CD8-positive, alpha-beta memory T cell (primary cell): ENCODE data around the gene RITA1. TPM values are rescaled to one million over a fixed set of nuclear protein-coding genes. Genes with fewer than 3 reads are reported as not detected.

Experiments
- CTCF ChIA-PET: fragments of 350-600 bp; sonication (Branson Sonifier 250); formaldehyde crosslinking; loops from one replicate; lab custom pipeline; 2021; ENCODE audit warnings: antibody characterized with exemption; lab: Charles Lee
- POLR2A ChIA-PET: fragments of 350-600 bp; sonication (Branson Sonifier 250); formaldehyde crosslinking; loops from one replicate; lab custom pipeline; 2021; ENCODE audit warnings: antibody characterized with exemption; lab: Charles Lee
- DNase-seq, 5 donors: peaks; one replicate each; pipeline versions ENCODE4 v3.0.0 to v3.0.0-alpha.2; 2020 to 2022; ENCODE audit warnings: mixed read lengths in 1 of 5
- H3K27ac ChIP-seq: one replicate; pipeline ENCODE4 v1.7.0; 2013; ENCODE audit warnings: low read depth, mild to moderate bottlenecking, low read length, moderate library complexity
- H3K27me3 ChIP-seq: 2 replicates; pipeline ENCODE4 v1.7.0; 2013; ENCODE audit warnings: low read length, mild to moderate bottlenecking; ENCODE audit not compliant: insufficient read depth, poor library complexity, severe bottlenecking
- H3K36me3 ChIP-seq: 2 replicates; pipeline ENCODE4 v1.7.0; 2013; ENCODE audit warnings: mild to moderate bottlenecking, low read length, moderate library complexity; ENCODE audit not compliant: insufficient read depth
- H3K4me1 ChIP-seq: 2 replicates; pipeline ENCODE4 v1.7.0; 2013; ENCODE audit warnings: mild to moderate bottlenecking, low read length, moderate library complexity; ENCODE audit not compliant: insufficient read depth
- H3K4me3 ChIP-seq: 2 replicates; pipeline ENCODE4 v1.7.0; 2013; ENCODE audit warnings: mild to moderate bottlenecking, low read length
- H3K9me3 ChIP-seq: 2 replicates; pipeline ENCODE4 v1.7.0; 2013; ENCODE audit warnings: mild to moderate bottlenecking, low read length
- H3K27ac Mint-ChIP-seq, 8 donors: one replicate each; pipeline ENCODE4 v1.8.0; 2020 to 2021; ENCODE audit warnings: mixed read lengths in 8 of 8, mild to moderate bottlenecking in 6 of 8, inconsistent platforms in 3 of 8, moderate library complexity in 3 of 8
- H3K27me3 Mint-ChIP-seq, 2 donors: one replicate each; pipeline ENCODE4 v1.8.0; 2020 to 2021; ENCODE audit warnings: mixed read lengths in 2 of 2, mild to moderate bottlenecking in 1 of 2, moderate library complexity in 1 of 2
- H3K36me3 Mint-ChIP-seq, 3 donors: one replicate each; pipeline ENCODE4 v1.8.0; 2020 to 2021; ENCODE audit warnings: mixed read lengths in 3 of 3, inconsistent platforms in 1 of 3, mild to moderate bottlenecking in 1 of 3
- H3K4me1 Mint-ChIP-seq, 3 donors: one replicate each; pipeline ENCODE4 v1.8.0; 2020 to 2021; ENCODE audit warnings: mixed read lengths in 3 of 3, inconsistent platforms in 1 of 3, mild to moderate bottlenecking in 1 of 3
- H3K4me3 Mint-ChIP-seq, 7 donors: one replicate each; pipeline ENCODE4 v1.8.0; 2020 to 2021; ENCODE audit warnings: mixed read lengths in 7 of 7, mild to moderate bottlenecking in 6 of 7, moderate library complexity in 4 of 7, inconsistent platforms in 2 of 7
- H3K9me3 Mint-ChIP-seq, 5 donors: one replicate each; pipeline ENCODE4 v1.8.0; 2020 to 2022; ENCODE audit warnings: mixed read lengths in 5 of 5, mild to moderate bottlenecking in 3 of 5, moderate library complexity in 2 of 5, inconsistent platforms in 1 of 5
- polyA plus RNA-seq: library from polyadenylated mRNA; unstranded; fragments of 300-500 nt; fragmentation: Illumina TruSeq; gene quantifications from one replicate; pipeline ENCODE4 v1.2.3, GENCODE V29; 2021
- total RNA-seq, 2 experiments: library from RNA; stranded (reverse); gene quantifications; one replicate each; pipeline ENCODE4 v1.2.3, GENCODE V29; 2021

The RITA1 gene
- total and polyA plus RNA-seq, 3 experiments from 2014 or later = 21.1 to 27.4 (median 22.5) TPM

DNA sequence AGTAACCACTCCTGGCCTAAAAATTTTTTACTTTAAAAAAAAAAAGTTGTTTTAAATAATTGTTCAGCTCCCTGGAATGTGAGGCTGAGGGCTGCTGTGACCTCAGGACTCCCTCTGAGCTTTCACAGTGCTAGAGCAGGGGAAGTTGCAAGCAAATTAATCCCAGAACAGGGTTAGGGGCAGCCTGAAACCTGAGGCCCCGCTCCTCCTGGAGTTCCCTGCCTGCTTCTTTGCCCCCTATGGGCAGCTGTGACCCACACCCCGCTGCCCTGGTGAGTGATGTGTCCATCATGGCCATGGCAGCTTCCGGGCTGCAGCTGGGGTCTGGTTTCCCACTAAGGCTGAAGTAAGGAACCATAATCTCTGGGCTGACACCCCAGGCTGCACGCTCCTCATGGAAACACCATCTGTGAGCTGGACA is 9.5 kb downstream of the RITA1 start:
- H3K4me3 Mint-ChIP-seq = no peak overlapping the region
- no peaks in the 10 kb centered on the region for H3K4me1 ChIP-seq
- DNase-seq = no peak
- peaks cover 10% of the 10 kb centered on the region for H3K36me3 ChIP-seq
- H3K4me3 ChIP-seq = no peak overlapping the region
- no peaks in the 10 kb centered on the region for H3K27me3 Mint-ChIP-seq
- H3K27ac ChIP-seq = no peak overlapping the region
- ChIA-PET CTCF (interaction anchor here (1.6 to 3.8 kb wide), 3 partner anchors 8 to 230 kb away, joined by 5 to 19 read pairs (median 9); partner anchors contain the start of genes DDX54 and RITA1), POLR2A (no interaction called here)
- H3K36me3 Mint-ChIP-seq = peaks cover 0 to 26% (median 3%) of the 10 kb centered on the region in 3 donors
- no peaks in the 10 kb centered on the region for H3K27me3 ChIP-seq
- no peak overlapping the region for H3K27ac Mint-ChIP-seq
- H3K4me1 Mint-ChIP-seq = no peaks in the 10 kb centered on the region
- no peaks in the 10 kb centered on the region for H3K9me3 ChIP-seq
- no peaks in the 10 kb centered on the region for H3K9me3 Mint-ChIP-seq

DNA sequence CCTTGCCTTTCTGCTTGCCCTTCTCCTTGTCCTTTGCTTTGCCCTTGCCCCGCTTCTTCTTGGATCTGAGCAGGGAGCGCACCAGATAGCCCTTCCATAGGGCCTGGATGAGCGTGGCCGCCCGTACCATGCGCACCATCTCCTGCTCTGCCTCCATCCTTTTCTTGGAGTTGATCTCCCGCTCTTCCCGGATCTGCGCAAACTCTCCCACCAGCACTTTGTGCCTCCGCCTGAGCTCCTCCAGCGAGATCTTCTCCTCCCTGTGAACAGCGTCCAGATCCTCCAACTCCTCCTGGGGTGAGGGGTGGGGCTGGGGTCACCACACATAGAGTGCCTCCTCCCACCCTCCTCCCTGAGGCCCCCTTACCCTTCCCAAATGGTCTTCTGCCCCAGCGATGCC is 10.1 kb downstream of the RITA1 start:
- ChIA-PET POLR2A (no interaction called here), CTCF (interaction anchor here (1.2 to 3.8 kb wide), 4 partner anchors 9 to 230 kb away, joined by 3 to 19 read pairs (median 7); partner anchors contain the start of genes DDX54 and RITA1)
- Histone ChIP-seq H3K27me3 (no peaks in the 10 kb centered on the region), H3K36me3 (peaks cover 10% of the 10 kb centered on the region), H3K27ac (no peak overlapping the region), H3K9me3 (no peaks in the 10 kb centered on the region), H3K4me3 (no peak overlapping the region), H3K4me1 (no peaks in the 10 kb centered on the region)
- Mint-ChIP-seq H3K4me3 (no peak overlapping the region), H3K4me1 (no peaks in the 10 kb centered on the region), H3K9me3 (no peaks in the 10 kb centered on the region), H3K36me3 (peaks cover 0 to 22% (median 3%) of the 10 kb centered on the region in 3 donors), H3K27ac (peak overlapping the region in 2 of 8 donors; percentile 9 to 43), H3K27me3 (no peaks in the 10 kb centered on the region)
- DNase-seq = no peak

DNA sequence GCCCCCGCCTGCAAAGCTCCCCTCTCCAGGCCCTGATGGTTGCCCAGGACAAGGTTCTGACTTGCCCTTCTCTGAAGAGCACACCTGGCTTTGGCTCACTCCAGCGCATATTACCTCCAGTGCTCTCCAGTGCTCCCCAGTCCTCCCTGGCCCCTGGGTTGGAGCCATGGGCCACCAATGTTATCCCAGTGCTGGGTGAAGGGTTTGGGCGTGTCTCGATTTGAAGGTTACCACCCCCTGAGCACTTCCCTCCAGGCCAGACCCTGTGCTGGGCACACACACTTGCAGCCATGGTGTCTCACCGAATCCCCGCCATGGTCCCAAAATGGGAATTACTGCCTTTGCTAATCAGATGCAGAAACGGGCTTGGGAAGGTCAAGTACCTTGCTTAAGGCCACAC is 11.1 kb downstream of the RITA1 start:
- Histone ChIP-seq H3K9me3 (no peaks in the 10 kb centered on the region), H3K27me3 (no peaks in the 10 kb centered on the region), H3K36me3 (peaks cover 9% of the 10 kb centered on the region), H3K4me1 (no peaks in the 10 kb centered on the region), H3K27ac (no peak overlapping the region), H3K4me3 (no peak overlapping the region)
- DNase-seq = no peak
- Mint-ChIP-seq H3K9me3 (no peaks in the 10 kb centered on the region), H3K4me3 (no peak overlapping the region), H3K27ac (no peak overlapping the region), H3K4me1 (no peaks in the 10 kb centered on the region), H3K36me3 (peaks cover 0 to 12% (median 3%) of the 10 kb centered on the region in 3 donors), H3K27me3 (no peaks in the 10 kb centered on the region)
- POLR2A ChIA-PET = no interaction called here
- CTCF ChIA-PET = interaction anchor here (1.2 to 3.8 kb wide), 4 partner anchors 10 to 232 kb away, joined by 3 to 19 read pairs (median 3); partner anchors contain the start of genes DDX54 and RITA1

DNA sequence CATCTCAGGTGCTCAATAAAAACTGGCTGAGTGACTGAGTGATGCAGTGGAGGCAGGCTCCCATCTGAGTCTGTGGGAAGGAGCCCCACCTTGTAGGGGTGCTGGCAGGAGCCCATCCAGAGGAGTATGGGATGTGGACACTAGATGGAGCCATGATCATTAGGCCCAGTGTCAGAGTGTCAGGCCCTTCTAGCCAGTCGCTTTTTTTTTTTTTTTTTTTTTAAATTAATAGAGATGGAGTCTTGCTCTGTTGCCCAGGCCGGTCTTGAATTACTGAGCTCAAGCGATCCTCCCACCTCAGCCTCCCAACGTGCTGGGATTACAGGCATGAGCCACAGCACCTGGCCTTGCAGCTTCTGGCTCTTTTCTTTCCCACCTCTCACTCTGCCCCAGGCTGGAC is 11.5 kb downstream of the RITA1 start:
- Mint-ChIP-seq H3K4me3 (no peak overlapping the region), H3K4me1 (no peaks in the 10 kb centered on the region), H3K27ac (no peak overlapping the region), H3K36me3 (peaks cover 0 to 8% (median 1%) of the 10 kb centered on the region in 3 donors), H3K27me3 (no peaks in the 10 kb centered on the region), H3K9me3 (no peaks in the 10 kb centered on the region)
- Histone ChIP-seq H3K27ac (no peak overlapping the region), H3K36me3 (peaks cover 5% of the 10 kb centered on the region), H3K9me3 (no peaks in the 10 kb centered on the region), H3K4me1 (no peaks in the 10 kb centered on the region), H3K27me3 (no peaks in the 10 kb centered on the region), H3K4me3 (no peak overlapping the region)
- DNase-seq = peak; percentile 20 to 75 (median 48)
- ChIA-PET POLR2A (no interaction called here), CTCF (interaction anchor here (0.6 to 3.8 kb wide), 9 partner anchors 10 to 394 kb away, joined by 3 to 19 read pairs (median 3); partner anchors contain the start of genes DDX54, RITA1 and TPCN1)

DNA sequence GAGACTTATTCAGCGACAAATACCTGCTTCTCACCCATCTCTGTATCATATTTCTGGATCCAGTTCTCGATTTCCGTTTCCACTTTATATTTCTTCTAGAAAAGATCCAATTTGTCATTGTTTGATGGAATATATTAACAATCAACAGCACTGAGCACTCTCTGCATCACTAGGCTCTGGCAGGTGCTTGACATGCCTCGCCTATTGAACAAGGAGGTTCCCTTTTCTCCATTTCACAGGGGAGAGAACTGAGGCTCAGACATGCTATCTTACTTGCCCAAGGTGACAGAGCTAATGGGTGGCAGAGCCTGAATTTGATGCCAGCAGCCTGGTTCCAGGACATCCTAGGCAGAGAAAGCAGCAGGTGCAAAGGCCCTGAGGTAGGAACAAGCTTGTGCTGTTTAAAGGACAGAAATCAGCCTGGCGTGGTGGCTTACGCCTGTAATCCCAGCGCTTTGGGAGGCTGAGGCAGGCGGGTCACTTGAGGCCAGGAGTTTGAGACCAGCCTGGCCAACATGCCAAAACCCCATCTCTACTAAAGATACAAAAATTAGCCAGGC is 12.1 kb downstream of the RITA1 start:
- ChIA-PET POLR2A (no interaction called here), CTCF (interaction anchor here (0.6 to 3.8 kb wide), 9 partner anchors 10 to 394 kb away, joined by 3 to 19 read pairs (median 3); partner anchors contain the start of genes DDX54, RITA1 and TPCN1)
- Mint-ChIP-seq H3K9me3 (no peaks in the 10 kb centered on the region), H3K27me3 (no peaks in the 10 kb centered on the region), H3K4me1 (no peaks in the 10 kb centered on the region), H3K4me3 (no peak overlapping the region), H3K27ac (no peak overlapping the region), H3K36me3 (peaks cover 0 to 2% (median 0%) of the 10 kb centered on the region in 3 donors)
- no peak overlapping the region for H3K4me3 ChIP-seq
- no peak overlapping the region for H3K27ac ChIP-seq
- H3K4me1 ChIP-seq = no peaks in the 10 kb centered on the region
- no peaks in the 10 kb centered on the region for H3K27me3 ChIP-seq
- no peak for DNase-seq
- H3K9me3 ChIP-seq = no peaks in the 10 kb centered on the region
- H3K36me3 ChIP-seq = no peaks in the 10 kb centered on the region

DNA sequence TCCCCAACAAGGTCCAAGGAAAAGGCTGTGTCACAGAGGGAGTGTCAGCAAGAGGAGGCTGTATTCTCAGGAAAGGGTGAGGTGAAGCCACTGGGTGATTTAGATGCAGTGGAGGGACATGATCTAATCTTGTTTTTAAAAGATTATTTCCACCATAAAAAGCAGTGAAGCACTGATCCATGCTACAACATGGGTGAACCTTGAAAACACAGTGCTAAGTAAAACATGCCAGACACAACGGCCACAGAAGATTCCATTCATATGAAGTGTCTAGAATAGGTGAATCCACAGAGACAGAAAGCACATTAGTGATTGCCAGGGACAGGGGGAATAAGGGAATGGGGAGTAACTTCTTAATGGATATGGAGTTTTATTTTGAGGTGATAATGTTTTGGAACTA is 12.8 kb downstream of the RITA1 start:
- Histone ChIP-seq H3K27me3 (no peaks in the 10 kb centered on the region), H3K36me3 (no peaks in the 10 kb centered on the region), H3K27ac (no peak overlapping the region), H3K4me3 (no peak overlapping the region), H3K9me3 (no peaks in the 10 kb centered on the region), H3K4me1 (no peaks in the 10 kb centered on the region)
- H3K36me3 Mint-ChIP-seq = peaks cover 0 to 2% (median 0%) of the 10 kb centered on the region in 3 donors
- no peaks in the 10 kb centered on the region for H3K4me1 Mint-ChIP-seq
- no peaks in the 10 kb centered on the region for H3K27me3 Mint-ChIP-seq
- H3K27ac Mint-ChIP-seq = peak overlapping the region in 1 of 8 donors; percentile 51
- no peaks in the 10 kb centered on the region for H3K9me3 Mint-ChIP-seq
- CTCF ChIA-PET = interaction anchor here (0.9 to 3.8 kb wide), 4 partner anchors 10 to 227 kb away, joined by 3 to 19 read pairs (median 4); partner anchors contain the start of genes DDX54 and RITA1
- no peak for DNase-seq
- H3K4me3 Mint-ChIP-seq = no peak overlapping the region
- POLR2A ChIA-PET = no interaction called here

DNA sequence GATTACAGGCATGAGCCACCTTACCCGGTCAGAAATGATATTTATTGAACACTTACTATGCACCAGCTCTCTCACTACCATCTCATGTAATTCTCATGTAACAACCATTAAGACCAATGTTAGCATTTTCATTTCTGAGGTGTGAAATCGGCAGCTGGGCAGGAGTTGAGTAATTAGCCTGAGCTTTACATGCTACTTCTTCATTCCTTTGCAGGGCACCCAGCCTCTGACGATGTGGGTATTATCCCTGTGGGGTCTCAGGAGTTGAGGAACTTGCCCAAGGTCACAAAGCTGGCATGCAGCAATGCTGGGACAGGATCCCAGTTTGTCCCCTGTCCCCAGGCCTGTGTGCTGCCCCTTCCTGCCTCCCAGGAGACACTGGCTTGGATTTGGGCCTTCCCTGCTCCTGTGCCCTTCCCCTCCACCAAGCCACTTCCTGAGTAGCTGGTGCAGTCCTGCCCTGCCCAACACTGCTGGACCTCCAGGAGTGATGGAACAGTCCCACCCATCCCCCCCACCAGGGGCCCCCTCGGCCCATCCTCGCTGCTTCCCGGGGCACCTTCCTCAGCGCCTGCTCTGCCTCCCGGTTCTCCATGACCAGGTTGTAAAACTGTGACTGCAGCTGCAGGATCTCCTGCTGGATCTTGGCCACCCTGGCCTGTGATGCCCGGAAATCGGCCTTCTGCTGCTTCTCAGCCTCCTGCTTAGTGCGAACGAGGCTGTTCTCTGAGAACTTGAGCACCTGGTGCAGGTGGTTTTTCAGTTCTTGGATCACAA is 14.7 kb downstream of the RITA1 start:
- CTCF ChIA-PET = interaction anchor here (0.9 to 1.3 kb wide), 3 partner anchors 10 to 112 kb away, joined by 3 to 4 read pairs (median 3); partner anchors contain the start of genes DDX54 and RITA1
- POLR2A ChIA-PET = no interaction called here
- Mint-ChIP-seq H3K36me3 (no peaks in the 10 kb centered on the region), H3K27me3 (no peaks in the 10 kb centered on the region), H3K9me3 (no peaks in the 10 kb centered on the region), H3K4me3 (no peak overlapping the region), H3K27ac (peak overlapping the region in 1 of 8 donors; percentile 27), H3K4me1 (no peaks in the 10 kb centered on the region)
- Histone ChIP-seq H3K4me1 (no peaks in the 10 kb centered on the region), H3K9me3 (no peaks in the 10 kb centered on the region), H3K4me3 (no peak overlapping the region), H3K27ac (no peak overlapping the region), H3K36me3 (no peaks in the 10 kb centered on the region), H3K27me3 (no peaks in the 10 kb centered on the region)
- DNase-seq = no peak
